22Rv1 (cell line): ENCODE data around the gene SPTLC1.

Experiments
- ZFX ChIP-seq: fragments of 450-650 bp; IDR thresholded peaks from 2 replicates; pipeline ENCODE4 v1.6.1; 2017; ENCODE audit warnings: antibody characterized with exemption, borderline replicate concordance
- TF ChIP-seq, protein P1 (sequence below): fragments of 450-650 bp; IDR thresholded peaks from 2 replicates; pipeline ENCODE4 v1.5.1; 2017; ENCODE audit warnings: mild to moderate bottlenecking

DNA sequence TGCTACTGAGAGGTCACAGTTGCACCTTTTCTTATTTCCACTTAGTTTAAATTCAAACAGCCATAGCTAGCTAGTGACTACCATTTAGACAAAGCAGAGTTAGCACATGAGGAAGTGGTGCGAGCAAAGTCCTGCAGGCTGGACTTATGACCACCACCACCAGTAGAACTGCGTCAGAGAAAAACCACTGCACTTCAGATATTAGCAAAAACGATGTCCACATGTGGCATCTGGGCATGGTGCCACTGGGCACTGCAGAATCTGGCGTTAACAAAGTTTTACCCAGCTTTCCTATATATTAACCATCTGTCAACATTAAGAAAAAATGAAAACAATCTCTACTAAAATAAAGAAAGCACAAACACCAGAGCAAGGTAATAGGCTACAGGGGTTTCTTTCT, 80.1 kb downstream of the SPTLC1 start:
- TF ChIP-seq, protein P1, sequence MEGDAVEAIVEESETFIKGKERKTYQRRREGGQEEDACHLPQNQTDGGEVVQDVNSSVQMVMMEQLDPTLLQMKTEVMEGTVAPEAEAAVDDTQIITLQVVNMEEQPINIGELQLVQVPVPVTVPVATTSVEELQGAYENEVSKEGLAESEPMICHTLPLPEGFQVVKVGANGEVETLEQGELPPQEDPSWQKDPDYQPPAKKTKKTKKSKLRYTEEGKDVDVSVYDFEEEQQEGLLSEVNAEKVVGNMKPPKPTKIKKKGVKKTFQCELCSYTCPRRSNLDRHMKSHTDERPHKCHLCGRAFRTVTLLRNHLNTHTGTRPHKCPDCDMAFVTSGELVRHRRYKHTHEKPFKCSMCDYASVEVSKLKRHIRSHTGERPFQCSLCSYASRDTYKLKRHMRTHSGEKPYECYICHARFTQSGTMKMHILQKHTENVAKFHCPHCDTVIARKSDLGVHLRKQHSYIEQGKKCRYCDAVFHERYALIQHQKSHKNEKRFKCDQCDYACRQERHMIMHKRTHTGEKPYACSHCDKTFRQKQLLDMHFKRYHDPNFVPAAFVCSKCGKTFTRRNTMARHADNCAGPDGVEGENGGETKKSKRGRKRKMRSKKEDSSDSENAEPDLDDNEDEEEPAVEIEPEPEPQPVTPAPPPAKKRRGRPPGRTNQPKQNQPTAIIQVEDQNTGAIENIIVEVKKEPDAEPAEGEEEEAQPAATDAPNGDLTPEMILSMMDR = no peak
- no peak for TF ChIP-seq ZFX
